Liver (tissue), 3 donors: ENCODE measurements around the gene ACE2.

Experiments
- ATF3 ChIP-seq: IDR thresholded peaks from 2 replicates; pipeline ENCODE4 v1.6.1; 2016; ENCODE audit warnings: antibody characterized with exemption
- CTCF ChIP-seq: fragments of 150-350 bp; IDR thresholded peaks from 2 replicates; pipeline ENCODE4 v1.5.1; 2017; ENCODE audit warnings: improper control_type of control experiment, low read depth, low read length; ENCODE audit not compliant: missing input control
- GABPA ChIP-seq, 2 donors: IDR thresholded peaks in 1 of 2; conservative IDR thresholded peaks in 1 of 2; 2 replicates each; pipeline ENCODE4 v1.6.1; 2016; ENCODE audit warnings: antibody characterized with exemption in 2 of 2, mild to moderate bottlenecking in 1 of 2, moderate library complexity in 1 of 2
- RAD21 ChIP-seq, 2 donors: IDR thresholded peaks; 2 replicates each; pipeline ENCODE4 v1.6.1; 2016; ENCODE audit warnings: antibody characterized with exemption in 2 of 2, mild to moderate bottlenecking in 2 of 2
- ZBTB33 ChIP-seq: IDR thresholded peaks from 2 replicates; pipeline ENCODE4 v1.6.1; 2016; ENCODE audit warnings: antibody characterized with exemption
- donor health status: healthy.
- donor health status: healthy.

GRCh38 chrX:15559227-15559626 lies 41.5 kb downstream of the ACE2 start:
- TF ChIP-seq ZBTB33 (no peak), GABPA (IDR thresholded peaks at IDR 0.05 in 1 of 2, conservative IDR thresholded peaks at IDR 0.05 in 1 of 2) (no peak), CTCF (no peak), ATF3 (no peak), RAD21 (IDR thresholded peaks at IDR 0.05) (no peak)
